Measurements from ENCODE around the gene KLK11.

Gene KLK11

GRCh38 chr19:51026554-51026831 is at the start of gene KLK11:
KLK11 (minus strand) TSS chr19:51026616; CDS start chr19:51025631, 985 bp downstream.
- DNase-seq = no peak

- no peak for DNase-seq
These were observed 49.6 kb upstream of the KLK11 start for GRCh38 chr19:51075998-51076397.

GRCh38 chr19:51071095-51071405 is 44.6 kb upstream of the KLK11 start:
- no peak for DNase-seq

- no peak for DNase-seq
These were observed 44.1 kb upstream of the KLK11 start for GRCh38 chr19:51070334-51071094.

- no peak for DNase-seq
These were observed 40.2 kb upstream of the KLK11 start for GRCh38 chr19:51066393-51067186.

GRCh38 chr19:51065221-51065960 is 39.0 kb upstream of the KLK11 start:
- DNase-seq = no peak

GRCh38 chr19:51064534-51065220 is 38.3 kb upstream of the KLK11 start, which contains the start of gene KLK13:
KLK13 (minus strand) TSS chr19:51065092; CDS start chr19:51065067, 25 bp downstream.
- no peak for DNase-seq

GRCh38 chr19:51063664-51064063 is 37.2 kb upstream of the KLK11 start:
- DNase-seq = no peak

- DNase-seq = no peak
These were observed 34.6 kb upstream of the KLK11 start for GRCh38 chr19:51060973-51061372.

GRCh38 chr19:51060336-51060735 is 33.9 kb upstream of the KLK11 start:
- DNase-seq = no peak

GRCh38 chr19:51059715-51060114 is 33.3 kb upstream of the KLK11 start:
- DNase-seq = no peak

- no peak for DNase-seq
These were observed 29.4 kb upstream of the KLK11 start for GRCh38 chr19:51055866-51056265.

GRCh38 chr19:51047031-51047335 is 20.6 kb upstream of the KLK11 start:
- no peak for DNase-seq

GRCh38 chr19:51044327-51044726 is 17.9 kb upstream of the KLK11 start:
- DNase-seq = no peak

- no peak for DNase-seq
These were observed 17.1 kb upstream of the KLK11 start for GRCh38 chr19:51043497-51043896.

- no peak for DNase-seq
These were observed 13.7 kb upstream of the KLK11 start for GRCh38 chr19:51040151-51040550.

GRCh38 chr19:51036519-51036918 is 10.1 kb upstream of the KLK11 start:
- DNase-seq = no peak

GRCh38 chr19:51034704-51035103 is 8.3 kb upstream of the KLK11 start, which contains the start of gene KLK12:
KLK12 (minus strand) TSS chr19:51035002; CDS start chr19:51034621, 381 bp downstream.
- DNase-seq = no peak

GRCh38 chr19:51031880-51032225 is 5.4 kb upstream of the KLK11 start:
- no peak for DNase-seq

- no peak for DNase-seq
These were observed 4.9 kb upstream of the KLK11 start for GRCh38 chr19:51031220-51031879.

GRCh38 chr19:51030631-51031030 is 4.2 kb upstream of the KLK11 start:
- DNase-seq = no peak

GRCh38 chr19:51029718-51030117 is 3.3 kb upstream of the KLK11 start:
- DNase-seq = no peak

GRCh38 chr19:51027873-51028272 is 1.5 kb upstream of the KLK11 start:
- DNase-seq = no peak
